MM.1S (cell line): ENCODE results near the gene ARID4B.

ENCODE experiments used
- DNase-seq: peaks from one replicate; pipeline ENCODE4 v3.0.0-alpha.2; 2015
- H2AFZ ChIP-seq: fragments of 300-600 bp; sonication (generic); 2 replicates; pipeline ENCODE4 v1.6.0; 2016; ENCODE audit warnings: antibody characterized with exemption, low read length
- H3F3A ChIP-seq: fragments of 300-600 bp; sonication (generic); 2 replicates; pipeline ENCODE4 v1.6.1; 2016; ENCODE audit warnings: mild to moderate bottlenecking, antibody characterized with exemption, low read length, moderate library complexity, mixed read lengths; ENCODE audit not compliant: insufficient read depth
- H3K27ac ChIP-seq: fragments of 300-600 bp; sonication (generic); 2 replicates; pipeline ENCODE4 v1.5.1; 2016; ENCODE audit warnings: mild to moderate bottlenecking, low read length
- H3K27me3 ChIP-seq: fragments of 300-600 bp; sonication (generic); replicated peaks from 2 replicates; pipeline ENCODE4 v1.6.0; 2016; ENCODE audit warnings: low read length; ENCODE audit not compliant: insufficient read depth
- H3K36me3 ChIP-seq: fragments of 300-600 bp; sonication (generic); replicated peaks from 2 replicates; pipeline ENCODE4 v1.6.1; 2016; ENCODE audit warnings: mild to moderate bottlenecking, low read length, mixed read lengths; ENCODE audit not compliant: insufficient read depth
- H3K4me1 ChIP-seq: fragments of 300-600 bp; sonication (generic); 2 replicates; pipeline ENCODE4 v1.6.1; 2016; ENCODE audit warnings: low read length, mixed read lengths
- H3K4me2 ChIP-seq: fragments of 300-600 bp; sonication (generic); 2 replicates; pipeline ENCODE4 v1.6.0; 2016; ENCODE audit warnings: low read depth, low read length
- H3K4me3 ChIP-seq: fragments of 300-600 bp; sonication (generic); 2 replicates; pipeline ENCODE4 v1.5.1; 2016; ENCODE audit warnings: low read length, mixed read lengths
- H3K79me2 ChIP-seq: fragments of 300-600 bp; sonication (generic); 2 replicates; pipeline ENCODE4 v1.6.1; 2016; ENCODE audit warnings: mixed run types, low read length, mixed read lengths
- H3K9ac ChIP-seq: fragments of 300-600 bp; sonication (generic); 2 replicates; pipeline ENCODE4 v1.6.1; 2016; ENCODE audit warnings: low read length, mixed read lengths
- H3K9me2 ChIP-seq: fragments of 300-600 bp; sonication (generic); replicated peaks from 2 replicates; pipeline ENCODE4 v1.6.1; 2016; ENCODE audit warnings: mild to moderate bottlenecking, low read length, mixed read lengths; ENCODE audit not compliant: insufficient read depth
- H3K9me3 ChIP-seq: fragments of 300-600 bp; sonication (generic); replicated peaks from 2 replicates; pipeline ENCODE4 v1.6.1; 2016; ENCODE audit warnings: mild to moderate bottlenecking, low read length, mixed read lengths; ENCODE audit not compliant: insufficient read depth
- H4K20me1 ChIP-seq: fragments of 300-600 bp; sonication (generic); 2 replicates; pipeline ENCODE4 v1.6.1; 2016; ENCODE audit warnings: mild to moderate bottlenecking, low read length, moderate library complexity, mixed read lengths; ENCODE audit not compliant: insufficient read depth
- EZH2 ChIP-seq: fragments of 300-600 bp; sonication (generic); optimal IDR thresholded peaks from 2 replicates; pipeline ENCODE3; 2017; ENCODE audit warnings: low read depth, mild to moderate bottlenecking, antibody characterized with exemption, low read length, mixed read lengths
- EZH2phosphoT487 ChIP-seq: fragments of 300-600 bp; sonication (generic); IDR thresholded peaks from 2 replicates; pipeline ENCODE4 v1.6.1; 2018; ENCODE audit warnings: antibody characterized with exemption, low read length
- TF ChIP-seq, protein P1 (sequence below): fragments of 300-600 bp; sonication (generic); IDR thresholded peaks from 2 replicates; pipeline ENCODE4 v1.5.1; 2016; ENCODE audit warnings: antibody characterized with exemption, low read length, mixed read lengths

ARID4B gene

DNA sequence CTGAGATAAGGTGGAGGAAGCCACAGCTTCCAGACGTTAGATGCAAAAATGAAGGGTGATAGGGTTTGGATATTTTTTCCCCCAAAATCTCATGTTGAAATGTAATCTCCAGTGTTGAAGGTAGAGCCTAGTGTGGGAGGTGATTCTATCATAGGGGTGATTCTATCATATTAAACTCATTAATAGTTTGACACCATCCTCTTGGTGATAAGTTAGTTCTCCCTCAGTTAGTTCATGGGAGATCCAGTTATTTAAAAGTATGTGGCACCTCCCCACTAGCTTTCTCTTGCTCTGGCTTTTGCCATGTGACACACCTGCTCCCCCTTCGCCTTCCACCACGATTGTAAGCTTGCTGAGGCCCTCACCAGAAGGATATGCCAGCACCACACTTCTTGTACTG lies 30.9 kb upstream of the ARID4B start:
- H3K9ac ChIP-seq: no peak overlapping the region

DNA sequence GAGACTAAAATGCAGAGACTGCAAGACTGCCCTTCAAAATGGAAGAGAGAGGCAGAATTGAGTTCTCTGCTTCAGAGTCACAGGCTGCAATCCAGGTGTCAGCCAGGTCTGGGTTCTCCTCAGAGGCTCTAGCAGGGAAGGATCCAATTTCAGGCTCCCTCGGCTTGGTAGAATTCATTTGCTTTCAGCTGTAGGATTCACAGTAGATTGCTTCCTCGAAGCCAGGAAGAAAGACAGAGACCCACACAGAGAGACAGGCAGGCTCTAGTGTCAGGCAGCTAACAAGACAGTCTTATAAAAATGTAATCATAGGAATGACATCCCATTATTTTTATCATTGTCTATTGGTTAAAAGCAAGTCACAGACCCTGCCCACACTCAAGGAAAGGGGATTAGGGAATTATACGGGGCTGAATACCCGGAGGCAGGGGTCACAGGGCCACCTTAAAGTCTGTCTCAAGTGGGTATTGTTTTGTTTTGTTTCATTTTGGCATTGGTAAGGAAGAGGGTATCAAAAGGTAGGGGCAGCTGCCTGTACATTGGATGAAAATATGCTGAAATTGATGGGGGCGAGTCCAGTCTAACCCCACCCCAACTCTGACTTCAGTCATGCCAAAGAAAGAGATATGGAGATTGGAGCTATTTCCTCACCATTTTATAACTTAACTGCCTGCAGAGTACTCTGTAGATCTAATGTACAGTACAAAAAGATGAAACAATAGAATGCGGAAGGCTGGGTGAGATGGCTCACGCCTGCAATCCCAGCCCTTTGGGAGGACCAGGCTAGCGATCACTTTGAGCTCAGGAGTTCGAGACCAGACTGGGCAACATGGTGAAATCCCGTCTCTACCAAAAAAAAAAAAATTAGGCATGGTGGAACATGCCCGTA lies 29.8 kb upstream of the ARID4B start:
- no peak for DNase-seq
- Histone ChIP-seq H3K36me3 (no peaks in the 10 kb centered on the region), H3K9me2 (no peaks in the 10 kb centered on the region), H3K27me3 (no peaks in the 10 kb centered on the region), H2AFZ (no peak overlapping the region), H3K27ac (no peak overlapping the region), H4K20me1 (no peaks in the 10 kb centered on the region), H3K4me3 (no peak overlapping the region), H3F3A (0 out of 2 replicates have a peak, but pooled peaks cover 4% of the 10 kb centered on the region), H3K79me2 (no peaks in the 10 kb centered on the region), H3K9me3 (no peaks in the 10 kb centered on the region), H3K4me1 (no peaks in the 10 kb centered on the region), H3K9ac (no peak overlapping the region), H3K4me2 (no peak overlapping the region)
- TF ChIP-seq, protein P1, sequence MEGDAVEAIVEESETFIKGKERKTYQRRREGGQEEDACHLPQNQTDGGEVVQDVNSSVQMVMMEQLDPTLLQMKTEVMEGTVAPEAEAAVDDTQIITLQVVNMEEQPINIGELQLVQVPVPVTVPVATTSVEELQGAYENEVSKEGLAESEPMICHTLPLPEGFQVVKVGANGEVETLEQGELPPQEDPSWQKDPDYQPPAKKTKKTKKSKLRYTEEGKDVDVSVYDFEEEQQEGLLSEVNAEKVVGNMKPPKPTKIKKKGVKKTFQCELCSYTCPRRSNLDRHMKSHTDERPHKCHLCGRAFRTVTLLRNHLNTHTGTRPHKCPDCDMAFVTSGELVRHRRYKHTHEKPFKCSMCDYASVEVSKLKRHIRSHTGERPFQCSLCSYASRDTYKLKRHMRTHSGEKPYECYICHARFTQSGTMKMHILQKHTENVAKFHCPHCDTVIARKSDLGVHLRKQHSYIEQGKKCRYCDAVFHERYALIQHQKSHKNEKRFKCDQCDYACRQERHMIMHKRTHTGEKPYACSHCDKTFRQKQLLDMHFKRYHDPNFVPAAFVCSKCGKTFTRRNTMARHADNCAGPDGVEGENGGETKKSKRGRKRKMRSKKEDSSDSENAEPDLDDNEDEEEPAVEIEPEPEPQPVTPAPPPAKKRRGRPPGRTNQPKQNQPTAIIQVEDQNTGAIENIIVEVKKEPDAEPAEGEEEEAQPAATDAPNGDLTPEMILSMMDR: no peak
- TF ChIP-seq EZH2 (no peak), EZH2phosphoT487 (no peak)

More for the DNA sequence above, 30.9 kb upstream of the ARID4B start:
- Histone ChIP-seq H2AFZ (no peak overlapping the region), H3K36me3 (no peaks in the 10 kb centered on the region), H3K27ac (no peak overlapping the region), H4K20me1 (no peaks in the 10 kb centered on the region), H3F3A (0 out of 2 replicates have a peak, but pooled peaks cover 4% of the 10 kb centered on the region), H3K9me2 (no peaks in the 10 kb centered on the region), H3K27me3 (no peaks in the 10 kb centered on the region), H3K9me3 (no peaks in the 10 kb centered on the region), H3K4me2 (no peak overlapping the region), H3K4me1 (no peaks in the 10 kb centered on the region), H3K4me3 (no peak overlapping the region), H3K79me2 (no peaks in the 10 kb centered on the region)
- TF ChIP-seq, protein P1: no peak
- no peak for TF ChIP-seq EZH2phosphoT487
- no peak for TF ChIP-seq EZH2
- DNase-seq: no peak

- TF ChIP-seq EZH2phosphoT487 (no peak), EZH2 (no peak)
- TF ChIP-seq, protein P1: no peak
- H3K36me3 ChIP-seq: no peaks in the 10 kb centered on the region
- no peak overlapping the region for H3K4me3 ChIP-seq
- H3K79me2 ChIP-seq: no peaks in the 10 kb centered on the region
- H3K27me3 ChIP-seq: no peaks in the 10 kb centered on the region
- no peaks in the 10 kb centered on the region for H3K9me3 ChIP-seq
- H3K9me2 ChIP-seq: no peaks in the 10 kb centered on the region
- H3K4me2 ChIP-seq: no peak overlapping the region
- H3K4me1 ChIP-seq: no peaks in the 10 kb centered on the region
- no peak overlapping the region for H3K9ac ChIP-seq
- 0 out of 2 replicates have a peak, but pooled peaks cover 3% of the 10 kb centered on the region for H3F3A ChIP-seq
- no peaks in the 10 kb centered on the region for H4K20me1 ChIP-seq
- DNase-seq: no peak
- no peak overlapping the region for H3K27ac ChIP-seq
- H2AFZ ChIP-seq: no peak overlapping the region
These were observed 23.9 kb upstream of the ARID4B start for GRCh38 chr1:235351898-235352297.
